ENCODE measurements around the gene PEX1.

PEX1 gene

DNA sequence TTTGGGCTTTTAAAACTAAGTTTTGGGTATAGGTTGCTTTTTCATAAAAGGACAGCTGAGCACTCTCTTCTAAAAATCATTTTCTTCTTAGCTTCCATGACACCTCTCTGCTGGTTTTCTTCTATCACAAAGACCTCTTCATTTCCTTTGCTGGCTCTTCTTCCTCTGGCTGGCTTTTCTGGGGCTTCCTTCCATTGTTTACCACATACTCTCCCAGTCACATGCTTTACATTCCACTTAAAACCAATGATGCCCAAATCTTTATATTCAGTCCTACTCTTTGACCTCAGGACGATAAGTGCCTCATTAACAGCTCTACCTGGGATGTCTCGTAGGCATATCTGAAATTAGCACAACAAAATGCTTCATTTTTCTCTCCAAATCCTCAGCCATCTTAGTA lies 35.0 kb upstream of the PEX1 start:
- H3K4me1 ChIP-seq (ENCODE audit: low read length) = peaks cover 7% of the 10 kb centered on the region
- TF ChIP-seq, protein P1, sequence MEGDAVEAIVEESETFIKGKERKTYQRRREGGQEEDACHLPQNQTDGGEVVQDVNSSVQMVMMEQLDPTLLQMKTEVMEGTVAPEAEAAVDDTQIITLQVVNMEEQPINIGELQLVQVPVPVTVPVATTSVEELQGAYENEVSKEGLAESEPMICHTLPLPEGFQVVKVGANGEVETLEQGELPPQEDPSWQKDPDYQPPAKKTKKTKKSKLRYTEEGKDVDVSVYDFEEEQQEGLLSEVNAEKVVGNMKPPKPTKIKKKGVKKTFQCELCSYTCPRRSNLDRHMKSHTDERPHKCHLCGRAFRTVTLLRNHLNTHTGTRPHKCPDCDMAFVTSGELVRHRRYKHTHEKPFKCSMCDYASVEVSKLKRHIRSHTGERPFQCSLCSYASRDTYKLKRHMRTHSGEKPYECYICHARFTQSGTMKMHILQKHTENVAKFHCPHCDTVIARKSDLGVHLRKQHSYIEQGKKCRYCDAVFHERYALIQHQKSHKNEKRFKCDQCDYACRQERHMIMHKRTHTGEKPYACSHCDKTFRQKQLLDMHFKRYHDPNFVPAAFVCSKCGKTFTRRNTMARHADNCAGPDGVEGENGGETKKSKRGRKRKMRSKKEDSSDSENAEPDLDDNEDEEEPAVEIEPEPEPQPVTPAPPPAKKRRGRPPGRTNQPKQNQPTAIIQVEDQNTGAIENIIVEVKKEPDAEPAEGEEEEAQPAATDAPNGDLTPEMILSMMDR (IDR thresholded peaks at IDR 0.05; ENCODE audit: low read depth, low read length) = no peak
- TF ChIP-seq EZH2phosphoT487 (IDR thresholded peaks at IDR 0.05; ENCODE audit: low read depth) = no peak
- no peak overlapping the region for H3K4me3 ChIP-seq (ENCODE audit: low read length)
- no peaks in the 10 kb centered on the region for H4K20me1 ChIP-seq (ENCODE audit: insufficient read depth, low read length)
- peaks cover 35% of the 10 kb centered on the region for H3K36me3 ChIP-seq (replicated peaks; ENCODE audit: low read depth, low read length)
- H3K79me2 ChIP-seq (ENCODE audit: low read length) = no peaks in the 10 kb centered on the region
- H2AFZ ChIP-seq (ENCODE audit: low read depth, low read length) = no peak overlapping the region
- H3K27me3 ChIP-seq (ENCODE audit: low read depth, low read length) = no peaks in the 10 kb centered on the region
- no peaks in the 10 kb centered on the region for H3K9me3 ChIP-seq (ENCODE audit: insufficient read depth, low read length)
- H3K9ac ChIP-seq (ENCODE audit: low read length) = no peak overlapping the region
- H3K4me2 ChIP-seq (ENCODE audit: low read length) = no peak overlapping the region
- no peak overlapping the region for H3K27ac ChIP-seq (ENCODE audit: low read length)

DNA sequence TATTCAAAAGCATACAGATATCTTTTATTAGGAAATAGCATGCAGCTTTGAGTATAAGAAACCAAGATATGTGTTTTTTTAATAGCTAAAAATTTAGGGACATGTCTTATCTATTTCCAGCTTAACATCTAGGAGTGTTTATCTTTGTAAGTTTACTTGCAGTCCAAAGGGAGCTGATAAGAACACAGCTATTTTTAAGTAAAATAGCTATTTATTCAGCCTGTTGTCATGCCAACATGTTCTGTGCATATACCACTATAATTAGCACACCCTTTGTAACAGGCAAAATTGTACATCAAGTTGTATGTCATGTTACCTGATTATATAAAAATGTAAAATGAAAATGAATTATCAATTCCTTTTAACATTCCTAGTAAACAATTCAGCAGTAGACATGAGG lies 32.3 kb upstream of the PEX1 start:
- Histone ChIP-seq H3K79me2 (ENCODE audit: low read length) (no peaks in the 10 kb centered on the region), H3K4me3 (ENCODE audit: low read length) (no peak overlapping the region), H3K27me3 (ENCODE audit: low read depth, low read length) (no peaks in the 10 kb centered on the region), H3K4me2 (ENCODE audit: low read length) (no peak overlapping the region), H2AFZ (ENCODE audit: low read depth, low read length) (no peak overlapping the region), H3K9ac (ENCODE audit: low read length) (no peak overlapping the region), H3K27ac (ENCODE audit: low read length) (no peak overlapping the region), H3K4me1 (ENCODE audit: low read length) (peaks cover 7% of the 10 kb centered on the region), H4K20me1 (ENCODE audit: insufficient read depth, low read length) (no peaks in the 10 kb centered on the region), H3K9me3 (ENCODE audit: insufficient read depth, low read length) (no peaks in the 10 kb centered on the region), H3K36me3 (replicated peaks; ENCODE audit: low read depth, low read length) (peaks cover 29% of the 10 kb centered on the region)
- TF ChIP-seq, protein P1 (IDR thresholded peaks at IDR 0.05; ENCODE audit: low read depth, low read length) = no peak
- TF ChIP-seq EZH2phosphoT487 (IDR thresholded peaks at IDR 0.05; ENCODE audit: low read depth) = no peak

DNA sequence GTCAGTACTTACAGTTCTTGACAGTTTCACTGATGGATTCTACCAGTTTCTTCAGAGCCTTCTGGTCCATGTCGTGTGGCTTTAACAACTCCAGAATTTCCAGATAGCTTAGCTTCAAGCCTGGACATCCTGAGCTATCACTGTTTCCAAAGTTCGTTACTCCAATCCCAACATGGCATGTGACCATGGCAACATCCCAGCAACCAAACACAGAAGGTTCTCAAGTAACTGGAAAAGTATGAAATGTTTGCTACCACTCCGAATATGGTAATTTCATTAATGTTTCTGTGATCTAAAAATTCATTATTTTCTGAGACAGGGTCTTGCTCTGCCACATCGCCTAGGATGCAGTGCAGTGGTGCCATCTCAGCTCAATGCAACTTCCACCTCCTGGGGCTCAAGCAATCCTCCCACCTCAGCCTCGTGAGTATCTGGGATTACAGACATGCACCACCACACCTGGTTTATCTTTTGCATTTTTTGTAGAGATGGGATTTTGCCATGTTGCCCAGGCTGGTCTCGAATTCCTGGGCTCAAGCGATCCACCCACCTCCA lies 29.6 kb upstream of the PEX1 start:
- no peak overlapping the region for H3K27ac ChIP-seq (ENCODE audit: low read length)
- no peaks in the 10 kb centered on the region for H3K27me3 ChIP-seq (ENCODE audit: low read depth, low read length)
- no peak overlapping the region for H3K4me2 ChIP-seq (ENCODE audit: low read length)
- H3K4me1 ChIP-seq (ENCODE audit: low read length) = no peaks in the 10 kb centered on the region
- no peak overlapping the region for H3K9ac ChIP-seq (ENCODE audit: low read length)
- TF ChIP-seq EZH2phosphoT487 (IDR thresholded peaks at IDR 0.05; ENCODE audit: low read depth) = no peak
- TF ChIP-seq, protein P1 (IDR thresholded peaks at IDR 0.05; ENCODE audit: low read depth, low read length) = no peak
- no peak overlapping the region for H2AFZ ChIP-seq (ENCODE audit: low read depth, low read length)
- no peak overlapping the region for H3K4me3 ChIP-seq (ENCODE audit: low read length)
- peaks cover 14% of the 10 kb centered on the region for H3K36me3 ChIP-seq (replicated peaks; ENCODE audit: low read depth, low read length)
- H3K9me3 ChIP-seq (ENCODE audit: insufficient read depth, low read length) = no peaks in the 10 kb centered on the region
- H3K79me2 ChIP-seq (ENCODE audit: low read length) = no peaks in the 10 kb centered on the region
- no peaks in the 10 kb centered on the region for H4K20me1 ChIP-seq (ENCODE audit: insufficient read depth, low read length)

DNA sequence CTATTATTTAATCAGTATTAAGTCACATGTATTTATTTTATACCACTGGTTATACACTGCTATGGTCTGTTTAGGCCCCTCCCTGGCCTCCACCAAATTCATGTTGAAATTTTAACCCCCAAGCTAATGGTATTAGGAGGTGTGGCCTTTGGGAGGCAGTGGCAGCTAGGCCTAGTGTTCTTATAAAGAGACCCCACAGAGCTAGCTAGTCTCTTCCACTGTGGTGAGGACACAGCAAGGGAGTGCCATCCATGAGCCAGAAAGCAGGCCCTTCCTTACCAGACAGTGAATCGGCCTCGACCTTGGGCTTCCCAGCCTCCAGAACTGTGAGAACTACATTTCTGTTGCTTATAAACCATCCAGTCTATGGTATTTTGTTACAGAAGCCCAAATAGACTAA lies 28.9 kb upstream of the PEX1 start:
- H2AFZ ChIP-seq (ENCODE audit: low read depth, low read length) = no peak overlapping the region

More for the DNA sequence above, 28.9 kb upstream of the PEX1 start:
- Histone ChIP-seq H3K9me3 (ENCODE audit: insufficient read depth, low read length) (no peaks in the 10 kb centered on the region), H3K4me3 (ENCODE audit: low read length) (no peak overlapping the region), H3K27ac (ENCODE audit: low read length) (no peak overlapping the region), H4K20me1 (ENCODE audit: insufficient read depth, low read length) (no peaks in the 10 kb centered on the region), H3K9ac (ENCODE audit: low read length) (no peak overlapping the region), H3K4me1 (ENCODE audit: low read length) (no peaks in the 10 kb centered on the region), H3K79me2 (ENCODE audit: low read length) (no peaks in the 10 kb centered on the region), H3K27me3 (ENCODE audit: low read depth, low read length) (no peaks in the 10 kb centered on the region), H3K4me2 (ENCODE audit: low read length) (no peak overlapping the region), H3K36me3 (replicated peaks; ENCODE audit: low read depth, low read length) (peaks cover 14% of the 10 kb centered on the region)
- no peak for TF ChIP-seq EZH2phosphoT487 (IDR thresholded peaks at IDR 0.05; ENCODE audit: low read depth)
- TF ChIP-seq, protein P1 (IDR thresholded peaks at IDR 0.05; ENCODE audit: low read depth, low read length) = no peak

All from OCI-LY3 (cell line).